AG04450 (cell line): ENCODE data around the gene ACP3. TPM values are rescaled to one million over a fixed set of nuclear protein-coding genes. Genes with fewer than 3 reads are reported as not detected.
"Not testable (repeated sequence)": the region's sequence is repeated elsewhere in the genome, so short reads cannot be mapped to it uniquely, and the experiment has no call there.

ENCODE experiments used
- CTCF ChIA-PET: fragments of 300-600, 350-600 bp; formaldehyde crosslinking; extraction: SDS; loops from one replicate; lab custom pipeline; 2022; ENCODE audit warnings: antibody characterized with exemption, inconsistent platforms; lab: Charles Lee
- POLR2A ChIA-PET: fragments of 350-600 bp; formaldehyde crosslinking; extraction: SDS; loops from one replicate; lab custom pipeline; 2021; ENCODE audit warnings: antibody characterized with exemption, inconsistent platforms; lab: Yijun Ruan, JAX
- DNase-seq: peaks from one replicate; pipeline ENCODE4 v3.0.0-alpha.2; 2011; ENCODE audit warnings: low read depth, low spot score
- H3K27ac ChIP-seq: one replicate; pipeline ENCODE4 v1.5.1; 2012; ENCODE audit warnings: low read depth, low read length, control low read depth
- H3K27me3 ChIP-seq: one replicate; pipeline ENCODE4 v1.6.0; 2012; ENCODE audit warnings: low read length; ENCODE audit not compliant: control insufficient read depth, insufficient read depth
- H3K4me3 ChIP-seq: 2 replicates; pipeline ENCODE4 v1.5.1; 2011; ENCODE audit warnings: mild to moderate bottlenecking, low read depth, low read length, control low read depth
- H3K9me3 ChIP-seq: 2 replicates; pipeline ENCODE4 v1.5.1; 2012; ENCODE audit warnings: low read length; ENCODE audit not compliant: control insufficient read depth, insufficient read depth
- CTCF ChIP-seq: IDR thresholded peaks from 2 replicates; pipeline ENCODE4 v1.5.1; 2011; ENCODE audit warnings: low read depth, low read length, control low read depth, inconsistent platforms
- polyA plus RNA-seq: library from polyadenylated mRNA; depleted of rRNA; stranded (reverse); fragments of >200 nt; gene quantifications from 2 replicates; pipeline ENCODE4 v1.2.3, GENCODE V29; 2011

The ACP3 gene
- polyA plus RNA-seq, 1 experiment: 0.71 TPM

- no peak overlapping the region for H3K27ac ChIP-seq
- no peak for DNase-seq
- H3K9me3 ChIP-seq: no peaks in the 10 kb centered on the region
- POLR2A ChIA-PET: no interaction called here
- CTCF ChIA-PET: interaction anchor here (1.1 kb wide), 1 partner anchor 9 kb away, joined by 5 read pairs; no protein-coding TSS in a partner anchor
- no peak overlapping the region for H3K4me3 ChIP-seq
- no peak for TF ChIP-seq CTCF
- peaks cover 6% of the 10 kb centered on the region for H3K27me3 ChIP-seq
Observed at GRCh38 chr3:132360717-132361116, 43.5 kb downstream of the ACP3 start.

GRCh38 chr3:132362329-132362728 is 45.1 kb downstream of the ACP3 start:
- TF ChIP-seq CTCF: no peak
- POLR2A ChIA-PET: no interaction called here
- Histone ChIP-seq H3K27ac (no peak overlapping the region), H3K27me3 (peaks cover 3% of the 10 kb centered on the region), H3K4me3 (no peak overlapping the region), H3K9me3 (no peaks in the 10 kb centered on the region)
- DNase-seq: no peak
- CTCF ChIA-PET: interaction anchor here (1.0 to 1.4 kb wide), 2 partner anchors 10 to 36 kb away, joined by 3 read pairs; no protein-coding TSS in a partner anchor

- Histone ChIP-seq H3K27me3 (peaks cover 3% of the 10 kb centered on the region), H3K4me3 (no peak overlapping the region), H3K9me3 (no peaks in the 10 kb centered on the region), H3K27ac (no peak overlapping the region)
- ChIA-PET POLR2A (no interaction called here), CTCF (interaction anchor here (2.0 kb wide), 1 partner anchor 17 kb away, joined by 5 read pairs; no protein-coding TSS in a partner anchor)
- no peak for DNase-seq
- TF ChIP-seq CTCF: no peak
Observed at GRCh38 chr3:132368515-132368914, 51.3 kb downstream of the ACP3 start.

GRCh38 chr3:132368962-132369361 is 51.8 kb downstream of the ACP3 start:
- POLR2A ChIA-PET: no interaction called here
- H3K9me3 ChIP-seq: no peaks in the 10 kb centered on the region
- no peak overlapping the region for H3K27ac ChIP-seq
- no peak for DNase-seq
- H3K4me3 ChIP-seq: no peak overlapping the region
- TF ChIP-seq CTCF: no peak
- CTCF ChIA-PET: interaction anchor here (2.0 kb wide), 1 partner anchor 17 kb away, joined by 5 read pairs; no protein-coding TSS in a partner anchor
- peaks cover 3% of the 10 kb centered on the region for H3K27me3 ChIP-seq

- POLR2A ChIA-PET, H3K9me3 ChIP-seq, CTCF ChIA-PET, H3K4me3 ChIP-seq, H3K27me3 ChIP-seq, DNase-seq, H3K27ac ChIP-seq: not testable (repeated sequence)
Observed at GRCh38 chr3:132376945-132377354, 59.7 kb downstream of the ACP3 start.
